H1 (cell line): ENCODE measurements around the gene TFB1M. TPM values are rescaled to one million over a fixed set of nuclear protein-coding genes. Genes with fewer than 3 reads are reported as not detected.

ENCODE experiments used
- EZH2 ChIP-seq: fragments of 200-600 bp; sonication (generic); IDR thresholded peaks from 2 replicates; pipeline ENCODE4 v1.7.1; 2012; ENCODE audit warnings: low read depth, mild to moderate bottlenecking, moderate library complexity, low read length, inconsistent platforms; ENCODE audit not compliant: severe bottlenecking
- KDM5A ChIP-seq: fragments of 200-600 bp; IDR thresholded peaks from 2 replicates; pipeline ENCODE4 v1.7.1; 2012; ENCODE audit warnings: mild to moderate bottlenecking, low read length, inconsistent platforms, mixed read lengths
- NRF1 ChIP-seq: IDR thresholded peaks from 2 replicates; pipeline ENCODE4 v1.6.1; 2011; ENCODE audit warnings: mild to moderate bottlenecking, low read depth, low read length, improper control_type of control experiment
- POLR2A ChIP-seq, 2 experiments: IDR thresholded peaks; 1 replicate in 1 of 2; 2 replicates in 1 of 2; pipeline ENCODE4 v1.6.1; 2011; ENCODE audit warnings: low read depth in 2 of 2, low read length in 2 of 2, mild to moderate bottlenecking in 2 of 2; ENCODE audit errors: control extremely low read depth in 1 of 2
- SP4 ChIP-seq: IDR thresholded peaks from 2 replicates; pipeline ENCODE4 v1.6.1; 2012; ENCODE audit warnings: low read length, inconsistent platforms
- polyA plus RNA-seq, 7 experiments: library from polyadenylated mRNA; depleted of rRNA in 3 of 7; stranded (reverse) in 5 of 7; unstranded in 2 of 7; fragments of >200 nt in 5 of 7; fragments of 200-250 nt in 2 of 7; gene quantifications; 1 replicate in 5 of 7; 2 replicates in 1 of 7; 4 replicates in 1 of 7; pipeline versions ENCODE4 v1.2.1 to v1.2.3, GENCODE V29; 2011 to 2013; ENCODE audit warnings: missing spikeins in 2 of 7, mixed read lengths in 2 of 7
- total RNA-seq: library from RNA; stranded (reverse); fragmentation: NEBNext Ultra II Directional; extraction: Animal tissue kit (Norgen Biotek cat#: 25700); gene quantifications from 2 replicates; pipeline ENCODE4 v1.2.1, GENCODE V29; 2021
- TF ChIP-seq, protein P1 (sequence below): IDR thresholded peaks from 2 replicates; pipeline ENCODE4 v1.6.1; 2012; ENCODE audit warnings: inconsistent platforms

The TFB1M gene
- total and polyA plus RNA-seq, 2 of the 8 experiments (the other 6 are each of a cell fraction or from before 2014, with no cell fraction given), result 28.2 to 49.4 TPM

GRCh38 chr6:155315516-155315871 lies 1.2 kb upstream of the TFB1M start (continued):
- TF ChIP-seq NRF1, result no peak
- no peak for TF ChIP-seq SP4
- no peak for TF ChIP-seq POLR2A (IDR thresholded peaks at IDR 0.05; ENCODE audit: control extremely low read depth in 1 of 2, low read depth in 2 of 2, low read length in 2 of 2)
- TF ChIP-seq, protein P1, sequence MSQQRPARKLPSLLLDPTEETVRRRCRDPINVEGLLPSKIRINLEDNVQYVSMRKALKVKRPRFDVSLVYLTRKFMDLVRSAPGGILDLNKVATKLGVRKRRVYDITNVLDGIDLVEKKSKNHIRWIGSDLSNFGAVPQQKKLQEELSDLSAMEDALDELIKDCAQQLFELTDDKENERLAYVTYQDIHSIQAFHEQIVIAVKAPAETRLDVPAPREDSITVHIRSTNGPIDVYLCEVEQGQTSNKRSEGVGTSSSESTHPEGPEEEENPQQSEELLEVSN, result no peak
- no peak for TF ChIP-seq EZH2
- TF ChIP-seq KDM5A, result no peak
